ENCODE data around the gene WDR38.

The WDR38 gene

DNA sequence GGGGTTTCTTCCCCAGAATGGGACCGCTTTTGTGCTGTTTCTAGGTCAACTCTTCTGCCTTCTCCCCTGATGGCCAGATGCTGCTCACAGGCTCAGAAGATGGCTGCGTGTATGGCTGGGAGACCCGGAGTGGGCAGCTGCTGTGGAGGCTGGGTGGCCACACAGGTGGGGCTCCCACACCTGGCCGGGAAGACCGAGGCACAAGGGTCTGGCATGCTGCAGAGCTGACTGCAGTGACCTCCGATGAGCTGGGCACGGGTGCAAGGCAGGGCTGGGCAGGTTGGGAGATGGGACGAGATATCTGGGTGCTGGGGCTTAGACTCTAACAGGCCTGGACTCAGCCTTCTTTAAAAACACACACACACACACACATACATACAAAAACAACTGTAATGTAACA lies 901 bp downstream of the WDR38 start:
- no peak for DNase-seq (ENCODE audit: low read depth)
- TF ChIP-seq, protein P1, sequence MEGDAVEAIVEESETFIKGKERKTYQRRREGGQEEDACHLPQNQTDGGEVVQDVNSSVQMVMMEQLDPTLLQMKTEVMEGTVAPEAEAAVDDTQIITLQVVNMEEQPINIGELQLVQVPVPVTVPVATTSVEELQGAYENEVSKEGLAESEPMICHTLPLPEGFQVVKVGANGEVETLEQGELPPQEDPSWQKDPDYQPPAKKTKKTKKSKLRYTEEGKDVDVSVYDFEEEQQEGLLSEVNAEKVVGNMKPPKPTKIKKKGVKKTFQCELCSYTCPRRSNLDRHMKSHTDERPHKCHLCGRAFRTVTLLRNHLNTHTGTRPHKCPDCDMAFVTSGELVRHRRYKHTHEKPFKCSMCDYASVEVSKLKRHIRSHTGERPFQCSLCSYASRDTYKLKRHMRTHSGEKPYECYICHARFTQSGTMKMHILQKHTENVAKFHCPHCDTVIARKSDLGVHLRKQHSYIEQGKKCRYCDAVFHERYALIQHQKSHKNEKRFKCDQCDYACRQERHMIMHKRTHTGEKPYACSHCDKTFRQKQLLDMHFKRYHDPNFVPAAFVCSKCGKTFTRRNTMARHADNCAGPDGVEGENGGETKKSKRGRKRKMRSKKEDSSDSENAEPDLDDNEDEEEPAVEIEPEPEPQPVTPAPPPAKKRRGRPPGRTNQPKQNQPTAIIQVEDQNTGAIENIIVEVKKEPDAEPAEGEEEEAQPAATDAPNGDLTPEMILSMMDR (conservative IDR thresholded peaks at IDR 0.05; ENCODE audit: low read depth, low read length) = no peak
- H3K4me3 ChIP-seq (ENCODE audit: low read depth, low read length) = no peak overlapping the region

DNA sequence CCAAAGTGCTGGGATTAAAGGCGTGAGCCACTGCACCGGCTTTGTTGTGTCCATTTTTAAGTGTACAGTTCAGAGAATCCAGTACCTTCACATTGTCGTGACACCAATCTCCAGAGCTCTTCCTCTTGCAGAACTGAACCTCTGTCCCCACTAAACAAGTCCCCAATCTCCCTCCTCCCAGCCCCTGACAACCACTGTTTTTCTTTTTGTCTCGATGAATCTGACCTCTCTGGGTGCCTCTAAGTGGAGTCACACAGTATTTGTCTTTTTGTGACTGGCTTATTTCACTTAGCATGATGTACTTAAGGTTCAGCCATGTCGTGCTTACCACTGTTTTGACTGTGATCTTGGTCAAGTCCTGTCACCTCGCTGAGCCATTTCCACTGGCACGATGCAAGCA lies 1.6 kb downstream of the WDR38 start:
- no peak for DNase-seq (ENCODE audit: low read depth)
- H3K4me3 ChIP-seq (ENCODE audit: low read depth, low read length) = no peak overlapping the region
- TF ChIP-seq, protein P1 (conservative IDR thresholded peaks at IDR 0.05; ENCODE audit: low read depth, low read length) = no peak

DNA sequence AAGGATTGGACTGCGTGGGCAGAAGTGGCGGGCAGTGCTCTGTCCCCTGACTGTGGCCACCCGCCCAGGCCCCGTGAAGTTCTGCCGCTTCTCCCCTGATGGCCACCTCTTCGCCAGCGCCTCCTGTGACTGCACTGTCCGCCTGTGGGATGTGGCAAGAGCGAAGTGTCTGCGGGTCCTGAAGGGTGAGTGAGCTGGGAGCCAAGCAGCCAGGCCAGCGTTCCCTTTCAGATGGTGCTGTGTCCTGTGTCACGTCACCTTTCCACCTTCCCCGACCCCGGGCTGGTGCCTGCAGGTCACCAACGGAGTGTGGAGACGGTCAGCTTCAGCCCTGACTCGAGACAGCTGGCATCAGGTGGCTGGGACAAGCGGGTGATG lies 2.3 kb downstream of the WDR38 start:
- no peak for DNase-seq (ENCODE audit: low read depth)
- TF ChIP-seq, protein P1 (conservative IDR thresholded peaks at IDR 0.05; ENCODE audit: low read depth, low read length) = no peak
- H3K4me3 ChIP-seq (ENCODE audit: low read depth, low read length) = no peak overlapping the region

DNA sequence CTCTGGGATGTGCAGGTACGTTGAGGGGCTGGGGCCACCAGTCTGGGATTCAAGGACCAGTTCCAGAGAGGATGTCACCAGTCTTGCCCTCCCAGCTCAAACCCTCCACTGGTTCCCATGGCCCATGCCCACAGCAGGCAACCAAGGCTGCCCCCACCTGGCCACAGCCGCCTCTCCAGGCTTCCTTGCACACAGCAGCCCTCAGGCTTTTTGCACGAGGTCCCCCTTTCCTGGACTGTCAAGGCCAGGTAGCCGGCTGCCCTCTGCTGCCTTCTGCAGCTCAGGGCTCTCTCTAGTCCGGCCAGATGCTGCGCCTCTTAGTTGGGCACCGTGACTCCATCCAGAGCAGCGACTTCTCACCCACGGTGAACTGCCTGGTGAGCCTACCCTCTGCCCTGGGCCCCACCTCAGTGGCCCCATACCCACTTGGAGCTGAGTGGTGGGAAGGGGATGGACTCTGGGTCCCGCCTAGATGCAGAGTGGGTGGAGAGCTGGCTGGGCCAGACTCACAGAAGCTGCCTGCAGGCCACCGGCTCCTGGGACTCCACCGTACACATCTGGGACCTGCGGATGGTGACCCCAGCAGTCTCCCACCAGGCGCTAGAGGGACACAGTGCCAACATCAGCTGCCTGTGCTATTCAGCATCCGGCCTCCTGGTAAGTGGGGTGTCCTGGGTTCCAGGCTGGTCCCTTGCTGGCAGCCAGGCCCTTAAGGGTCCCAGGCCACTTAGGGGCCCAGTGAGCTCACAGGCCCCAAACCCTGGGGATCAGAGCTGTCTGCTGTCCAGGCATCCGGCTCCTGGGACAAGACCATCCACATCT lies 2.9 kb downstream of the WDR38 start:
- DNase-seq (ENCODE audit: low read depth) = peak; percentile 31
- H3K4me3 ChIP-seq (ENCODE audit: low read depth, low read length) = no peak overlapping the region
- TF ChIP-seq, protein P1 (conservative IDR thresholded peaks at IDR 0.05; ENCODE audit: low read depth, low read length) = peak; percentile 55

DNA sequence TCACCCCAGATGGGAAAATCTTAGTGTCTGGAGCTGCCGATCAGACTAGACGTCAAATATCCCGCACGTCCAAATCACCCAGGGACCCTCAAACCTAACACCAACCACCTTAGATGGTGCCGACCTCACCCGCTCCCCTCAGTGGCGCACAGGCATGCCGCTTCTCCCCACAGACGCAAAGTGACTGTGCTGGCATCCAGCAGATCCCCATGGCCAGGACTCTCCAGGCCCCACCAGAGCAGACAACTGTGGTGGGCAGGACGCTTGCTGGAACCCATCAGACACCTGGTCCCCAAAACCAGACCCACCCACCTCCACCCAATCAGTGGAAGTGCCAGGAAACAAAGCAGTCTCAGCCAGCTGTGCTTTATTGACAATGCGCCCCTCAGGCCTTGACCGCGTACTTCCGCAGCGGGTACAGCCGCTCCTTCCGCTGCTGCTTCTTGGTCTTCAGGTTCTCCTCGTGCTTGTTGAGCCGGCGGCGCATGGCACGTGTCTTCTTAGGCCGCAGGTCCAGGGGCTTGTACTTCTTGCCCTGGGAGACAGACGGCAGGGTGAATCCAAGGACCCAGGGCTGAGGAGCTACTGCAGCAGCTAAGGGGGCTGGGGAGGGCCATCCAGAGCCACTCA lies 4.4 kb downstream of the WDR38 start:
- TF ChIP-seq, protein P1 (conservative IDR thresholded peaks at IDR 0.05; ENCODE audit: low read depth, low read length) = no peak
- no peak overlapping the region for H3K4me3 ChIP-seq (ENCODE audit: low read depth, low read length)
- no peak for DNase-seq (ENCODE audit: low read depth)

DNA sequence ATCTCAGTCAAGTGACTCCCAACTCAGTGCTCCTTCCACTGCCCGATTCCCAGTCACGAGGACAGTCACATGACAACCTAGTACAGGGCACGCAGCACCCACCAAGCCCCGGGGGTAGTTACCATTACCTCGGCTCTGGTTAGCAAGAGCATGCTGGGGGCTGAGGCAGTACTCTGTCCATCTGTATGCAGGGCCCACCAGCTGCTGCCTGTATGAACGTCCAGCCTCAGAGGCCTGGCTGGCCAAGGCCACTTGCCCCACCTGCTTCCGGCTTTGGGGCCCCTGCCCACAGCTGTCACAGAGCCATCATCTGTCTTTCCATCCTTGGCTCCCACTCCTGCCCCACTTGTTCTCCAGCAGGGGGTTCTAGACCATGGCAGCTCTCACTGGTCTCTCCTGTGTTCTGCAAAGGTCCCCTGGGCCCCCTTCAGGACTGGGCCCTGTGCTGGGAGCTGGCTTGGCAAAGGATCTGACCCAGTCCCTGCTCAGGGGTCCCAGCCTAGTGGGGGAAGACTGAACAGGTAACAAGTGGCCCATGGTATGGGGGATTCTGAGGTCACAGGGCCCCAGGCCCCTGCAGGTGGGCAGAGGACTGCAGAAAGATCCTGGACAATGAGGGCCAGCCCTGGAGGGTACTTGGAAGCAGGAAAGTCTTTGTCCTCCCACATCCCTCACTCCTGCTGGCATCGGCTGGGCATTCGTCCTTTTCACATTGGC lies 5.2 kb downstream of the WDR38 start:
- H3K4me3 ChIP-seq (ENCODE audit: low read depth, low read length) = no peak overlapping the region
- TF ChIP-seq, protein P1 (conservative IDR thresholded peaks at IDR 0.05; ENCODE audit: low read depth, low read length) = peak; percentile 26
- no peak for DNase-seq (ENCODE audit: low read depth)

Data from choroid plexus epithelial cell (primary cell).